K562 (cell line): ENCODE results near the gene SERPINA3. TPM values are rescaled to one million over a fixed set of nuclear protein-coding genes. Genes with fewer than 3 reads are reported as not detected.

ENCODE experiments used
- ASH1L ChIP-seq: fragments of 450-650 bp; IDR thresholded peaks from 2 replicates; pipeline ENCODE4 v1.6.1; 2018; ENCODE audit warnings: borderline replicate concordance, mild to moderate bottlenecking, low read depth; ENCODE audit not compliant: partially characterized antibody
- BMI1 ChIP-seq: fragments of 150-350 bp; IDR thresholded peaks from 2 replicates; pipeline ENCODE4 v1.6.1; 2014; ENCODE audit warnings: low read length
- FOXK2 ChIP-seq, 2 experiments: fragments of 450-650 bp; IDR thresholded peaks in 1 of 2; conservative IDR thresholded peaks in 1 of 2; 2 replicates each; pipeline ENCODE4 v1.6.1; 2016; ENCODE audit warnings: low read depth in 2 of 2, mild to moderate bottlenecking in 1 of 2
- MED1 ChIP-seq: sonication (generic); formaldehyde crosslinking; IDR thresholded peaks from 2 replicates; pipeline ENCODE4 v1.8.1; 2023; ENCODE audit warnings: missing genetic modification reagents, borderline replicate concordance
- NFXL1 ChIP-seq: fragments of 450-650 bp; formaldehyde crosslinking; IDR thresholded peaks from 2 replicates; pipeline ENCODE4 v1.4.0; 2021; ENCODE audit warnings: mild to moderate bottlenecking
- PHF20 ChIP-seq: fragments of 450-650 bp; IDR thresholded peaks from 2 replicates; pipeline ENCODE4 v1.6.1; 2018; ENCODE audit not compliant: partially characterized antibody
- PURB ChIP-seq: sonication (generic); formaldehyde crosslinking; IDR thresholded peaks from 2 replicates; pipeline ENCODE4 v1.9.0; 2021; ENCODE audit warnings: low read depth, mild to moderate bottlenecking, missing genetic modification reagents
- SMAD4 ChIP-seq: fragments of 250-450 bp; sonication (Bioruptor Pico); conservative IDR thresholded peaks from 2 replicates; pipeline ENCODE4 v1.8.0; 2021; ENCODE audit warnings: inconsistent platforms, mild to moderate bottlenecking, moderate library complexity
- ZNF766 ChIP-seq: fragments of 200-800 bp; sonication (Bioruptor generic); conservative IDR thresholded peaks from 2 replicates; pipeline ENCODE4 v1.6.1; 2016; ENCODE audit warnings: missing genetic modification characterization, missing compliant biosample characterization
- polyA plus RNA-seq, 8 experiments: library from polyadenylated mRNA; depleted of rRNA in 4 of 8; stranded (reverse) in 5 of 8; unstranded in 3 of 8; fragments of >200 nt; fragmentation: Nextera tagmentation in 2 of 8; fragmentation: Illumina TruSeq in 1 of 8; extraction: Ambion mirVana in 2 of 8; extraction: Trizol in 1 of 8; gene quantifications; 2 replicates each; pipeline versions ENCODE4 v1.2.1 to v1.2.3, GENCODE V29; 2011 to 2014; ENCODE audit warnings: inconsistent platforms in 1 of 8, missing spikeins in 1 of 8
- total RNA-seq, 7 experiments: library from RNA; depleted of rRNA in 6 of 7; stranded (reverse); fragments of >200 nt in 6 of 7; fragmentation: Illumina TruSeq in 2 of 7; extraction: Trizol in 2 of 7; gene quantifications; 2 replicates each; pipeline versions ENCODE4 v1.2.1 to v1.2.3, GENCODE V29; 2011 to 2021; ENCODE audit warnings: low replicate concordance in 1 of 7
- TF ChIP-seq, protein P1 (sequence below): sonication (generic); formaldehyde crosslinking; IDR thresholded peaks from 2 replicates; pipeline ENCODE4 v1.8.1; 2022; ENCODE audit warnings: missing genetic modification reagents
- TF ChIP-seq, protein P2 (sequence below): fragments of 450-650 bp; formaldehyde crosslinking; conservative IDR thresholded peaks from 2 replicates; pipeline ENCODE4 v1.4.0; 2022; ENCODE audit warnings: mild to moderate bottlenecking, missing genetic modification characterization
- TF ChIP-seq, protein P3 (sequence below): fragments of 450-650 bp; conservative IDR thresholded peaks from 2 replicates; pipeline ENCODE4 v1.6.1; 2016; ENCODE audit warnings: missing genetic modification characterization, low read depth, mild to moderate bottlenecking, control low read depth, missing compliant biosample characterization

The SERPINA3 gene
- total and polyA plus RNA-seq, 9 of the 15 experiments (the other 6 are each of a cell fraction or from before 2014, with no cell fraction given), result 2.3 TPM; not detected in 8

DNA sequence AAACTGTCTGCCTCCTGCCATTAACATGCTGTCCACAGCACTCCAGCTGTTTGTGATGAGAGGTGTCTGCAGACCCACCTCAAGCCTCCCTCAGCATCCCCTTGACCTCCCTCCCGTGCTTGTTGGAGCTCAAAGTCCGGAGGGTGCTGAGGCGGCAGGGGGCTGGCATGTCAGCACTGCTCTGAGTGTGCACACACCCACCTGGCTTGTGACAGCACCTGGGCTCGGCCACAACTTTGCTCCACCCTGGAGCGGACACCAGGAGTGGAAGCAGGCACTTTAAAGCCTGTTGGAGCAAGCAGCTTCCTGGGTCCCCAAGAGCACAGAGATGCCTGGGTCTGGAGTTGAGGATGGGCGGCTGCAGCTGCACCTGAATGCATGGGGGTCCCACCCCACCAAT lies 20.9 kb downstream of the SERPINA3 start (continued):
- TF ChIP-seq SMAD4 (no peak), PHF20 (no peak), NFXL1 (CRISPR knock-in tag) (no peak), PURB (no peak), MED1 (CRISPR knock-in tag) (no peak), BMI1 (no peak), FOXK2 (conservative IDR thresholded peaks at IDR 0.05 in 1 of 2, IDR thresholded peaks at IDR 0.05 in 1 of 2; ENCODE audit: low read depth in 2 of 2) (no peak), ASH1L (no peak), ZNF766 (CRISPR knock-in tag) (no peak)
- TF ChIP-seq, protein P1, sequence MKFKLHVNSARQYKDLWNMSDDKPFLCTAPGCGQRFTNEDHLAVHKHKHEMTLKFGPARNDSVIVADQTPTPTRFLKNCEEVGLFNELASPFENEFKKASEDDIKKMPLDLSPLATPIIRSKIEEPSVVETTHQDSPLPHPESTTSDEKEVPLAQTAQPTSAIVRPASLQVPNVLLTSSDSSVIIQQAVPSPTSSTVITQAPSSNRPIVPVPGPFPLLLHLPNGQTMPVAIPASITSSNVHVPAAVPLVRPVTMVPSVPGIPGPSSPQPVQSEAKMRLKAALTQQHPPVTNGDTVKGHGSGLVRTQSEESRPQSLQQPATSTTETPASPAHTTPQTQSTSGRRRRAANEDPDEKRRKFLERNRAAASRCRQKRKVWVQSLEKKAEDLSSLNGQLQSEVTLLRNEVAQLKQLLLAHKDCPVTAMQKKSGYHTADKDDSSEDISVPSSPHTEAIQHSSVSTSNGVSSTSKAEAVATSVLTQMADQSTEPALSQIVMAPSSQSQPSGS (CRISPR knock-in tag), result no peak
- TF ChIP-seq, protein P2, sequence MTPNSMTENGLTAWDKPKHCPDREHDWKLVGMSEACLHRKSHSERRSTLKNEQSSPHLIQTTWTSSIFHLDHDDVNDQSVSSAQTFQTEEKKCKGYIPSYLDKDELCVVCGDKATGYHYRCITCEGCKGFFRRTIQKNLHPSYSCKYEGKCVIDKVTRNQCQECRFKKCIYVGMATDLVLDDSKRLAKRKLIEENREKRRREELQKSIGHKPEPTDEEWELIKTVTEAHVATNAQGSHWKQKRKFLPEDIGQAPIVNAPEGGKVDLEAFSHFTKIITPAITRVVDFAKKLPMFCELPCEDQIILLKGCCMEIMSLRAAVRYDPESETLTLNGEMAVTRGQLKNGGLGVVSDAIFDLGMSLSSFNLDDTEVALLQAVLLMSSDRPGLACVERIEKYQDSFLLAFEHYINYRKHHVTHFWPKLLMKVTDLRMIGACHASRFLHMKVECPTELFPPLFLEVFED, result no peak
- TF ChIP-seq, protein P3, sequence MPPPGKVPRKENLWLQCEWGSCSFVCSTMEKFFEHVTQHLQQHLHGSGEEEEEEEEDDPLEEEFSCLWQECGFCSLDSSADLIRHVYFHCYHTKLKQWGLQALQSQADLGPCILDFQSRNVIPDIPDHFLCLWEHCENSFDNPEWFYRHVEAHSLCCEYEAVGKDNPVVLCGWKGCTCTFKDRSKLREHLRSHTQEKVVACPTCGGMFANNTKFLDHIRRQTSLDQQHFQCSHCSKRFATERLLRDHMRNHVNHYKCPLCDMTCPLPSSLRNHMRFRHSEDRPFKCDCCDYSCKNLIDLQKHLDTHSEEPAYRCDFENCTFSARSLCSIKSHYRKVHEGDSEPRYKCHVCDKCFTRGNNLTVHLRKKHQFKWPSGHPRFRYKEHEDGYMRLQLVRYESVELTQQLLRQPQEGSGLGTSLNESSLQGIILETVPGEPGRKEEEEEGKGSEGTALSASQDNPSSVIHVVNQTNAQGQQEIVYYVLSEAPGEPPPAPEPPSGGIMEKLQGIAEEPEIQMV (tag), result no peak
